ENCODE results near the gene SPACA4.

Gene SPACA4

DNA sequence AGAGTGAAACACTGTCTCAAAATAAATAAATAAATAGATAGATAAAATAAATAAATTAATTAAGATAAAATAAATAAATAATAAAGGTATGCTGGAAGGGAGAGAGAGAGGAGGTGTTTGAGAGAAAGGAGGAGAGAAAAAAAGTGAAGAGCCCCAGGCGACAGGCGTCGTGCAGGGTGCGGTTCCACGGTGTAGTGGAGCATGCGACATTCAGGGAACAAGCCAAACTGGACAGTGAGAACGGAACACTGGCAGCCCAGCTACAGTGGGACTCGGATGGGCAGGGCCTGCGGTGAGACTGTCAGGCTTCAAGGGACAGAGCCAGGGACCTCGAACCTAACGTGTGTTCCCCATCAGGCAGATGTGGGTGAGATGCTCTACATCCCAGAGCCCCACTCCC, 45.1 kb upstream of the SPACA4 start:
- H3K9ac ChIP-seq (ENCODE audit: low read length) = no peak overlapping the region
- no peaks in the 10 kb centered on the region for H3K79me1 ChIP-seq (replicated peaks; ENCODE audit: low read length, poor library complexity, severe bottlenecking)
- peaks cover 8% of the 10 kb centered on the region for H3K4me1 ChIP-seq (ENCODE audit: control insufficient read depth, insufficient read depth, low read depth, low read length)
- no peak overlapping the region for H2AK5ac ChIP-seq (ENCODE audit: low read length, severe bottlenecking)
- H3K36me3 ChIP-seq (ENCODE audit: control insufficient read depth in 1 of 2, insufficient read depth in 2 of 2, low read depth in 1 of 2, low read length in 2 of 2) = no peaks in the 10 kb centered on the region
- no peaks in the 10 kb centered on the region for H3K9me3 ChIP-seq (ENCODE audit: control insufficient read depth, low read length)
- no peak overlapping the region for H3K4me3 ChIP-seq (ENCODE audit: insufficient read depth in 1 of 2, low read depth in 1 of 2, low read length in 2 of 2)
- no peak overlapping the region for H3K27ac ChIP-seq (ENCODE audit: low read length, poor library complexity, severe bottlenecking)
- 94% methylated on average over 11 of the region's 11 CpGs for WGBS
- H2BK12ac ChIP-seq (ENCODE audit: low read length in 2 of 2) = no peak overlapping the region
- H4K91ac ChIP-seq (ENCODE audit: low read length) = peak overlapping the region; percentile 58
- no peak overlapping the region for H3K23ac ChIP-seq (ENCODE audit: low read length in 2 of 2)
- H3K27me3 ChIP-seq (ENCODE audit: control insufficient read depth in 1 of 2, insufficient read depth in 1 of 2, low read length in 2 of 2) = no peaks in the 10 kb centered on the region
- no peak for DNase-seq
- no peak overlapping the region for H3K18ac ChIP-seq (ENCODE audit: low read depth in 1 of 2, low read length in 2 of 2)
- H2BK120ac ChIP-seq (ENCODE audit: low read depth, low read length) = no peak overlapping the region
- no peak overlapping the region for H3K14ac ChIP-seq (ENCODE audit: low read length in 2 of 2)
- no peak overlapping the region for H2BK5ac ChIP-seq (ENCODE audit: low read depth, low read length, poor library complexity, severe bottlenecking)
- peak overlapping the region; percentile 23 for H2BK15ac ChIP-seq (ENCODE audit: low read depth, poor library complexity, severe bottlenecking)
- H3K4me2 ChIP-seq (ENCODE audit: low read length, poor library complexity, severe bottlenecking) = no peak overlapping the region
- H2AFZ ChIP-seq (ENCODE audit: low read depth, low read length) = no peak overlapping the region
- H4K8ac ChIP-seq (ENCODE audit: low read length) = no peak overlapping the region
- peak overlapping the region in 1 of 2 experiments; percentile 49 for H3K4ac ChIP-seq (ENCODE audit: low read depth in 1 of 2, low read length in 2 of 2)

DNA sequence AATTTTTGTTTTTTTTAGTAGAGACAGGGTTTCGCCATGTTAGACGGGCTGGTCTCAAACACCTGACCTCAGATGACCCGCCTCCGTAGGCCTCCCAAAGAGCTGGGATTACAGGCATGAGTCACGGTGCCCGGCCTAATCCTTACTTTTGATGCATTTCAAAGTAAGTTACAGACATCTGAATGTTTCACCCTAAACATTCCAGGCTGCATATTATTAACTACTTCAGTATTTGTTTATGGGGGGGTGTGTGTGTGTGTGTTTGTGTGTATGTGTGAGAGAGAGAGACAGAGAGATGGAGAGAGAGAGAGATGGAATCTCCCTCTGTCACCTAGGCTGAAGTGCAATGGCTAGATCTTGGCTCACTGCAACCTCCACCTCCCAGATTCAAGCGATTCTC, 41.5 kb upstream of the SPACA4 start:
- Histone ChIP-seq H3K79me1 (replicated peaks; ENCODE audit: low read length, poor library complexity, severe bottlenecking) (no peaks in the 10 kb centered on the region), H2BK12ac (ENCODE audit: low read length in 2 of 2) (no peak overlapping the region), H3K4me1 (ENCODE audit: control insufficient read depth, insufficient read depth, low read depth, low read length) (peaks cover 14% of the 10 kb centered on the region), H3K9me3 (ENCODE audit: control insufficient read depth, low read length) (no peaks in the 10 kb centered on the region), H2BK15ac (ENCODE audit: low read depth, poor library complexity, severe bottlenecking) (no peak overlapping the region), H3K27ac (ENCODE audit: low read length, poor library complexity, severe bottlenecking) (no peak overlapping the region), H3K27me3 (ENCODE audit: control insufficient read depth in 1 of 2, insufficient read depth in 1 of 2, low read length in 2 of 2) (no peaks in the 10 kb centered on the region), H3K4ac (ENCODE audit: low read depth in 1 of 2, low read length in 2 of 2) (no peak overlapping the region), H2AK5ac (ENCODE audit: low read length, severe bottlenecking) (no peak overlapping the region), H3K4me3 (ENCODE audit: insufficient read depth in 1 of 2, low read depth in 1 of 2, low read length in 2 of 2) (no peak overlapping the region), H3K14ac (ENCODE audit: low read length in 2 of 2) (no peak overlapping the region), H4K91ac (ENCODE audit: low read length) (no peak overlapping the region), H3K9ac (ENCODE audit: low read length) (no peak overlapping the region), H3K18ac (ENCODE audit: low read depth in 1 of 2, low read length in 2 of 2) (no peak overlapping the region), H2AFZ (ENCODE audit: low read depth, low read length) (no peak overlapping the region), H2BK120ac (ENCODE audit: low read depth, low read length) (no peak overlapping the region), H3K4me2 (ENCODE audit: low read length, poor library complexity, severe bottlenecking) (no peak overlapping the region), H4K8ac (ENCODE audit: low read length) (no peak overlapping the region), H2BK5ac (ENCODE audit: low read depth, low read length, poor library complexity, severe bottlenecking) (no peak overlapping the region), H3K36me3 (ENCODE audit: control insufficient read depth in 1 of 2, insufficient read depth in 2 of 2, low read depth in 1 of 2, low read length in 2 of 2) (no peaks in the 10 kb centered on the region), H3K23ac (ENCODE audit: low read length in 2 of 2) (no peak overlapping the region)
- WGBS = 20% methylated on average over 4 of the region's 7 CpGs
- peak; percentile 87 for DNase-seq

DNA sequence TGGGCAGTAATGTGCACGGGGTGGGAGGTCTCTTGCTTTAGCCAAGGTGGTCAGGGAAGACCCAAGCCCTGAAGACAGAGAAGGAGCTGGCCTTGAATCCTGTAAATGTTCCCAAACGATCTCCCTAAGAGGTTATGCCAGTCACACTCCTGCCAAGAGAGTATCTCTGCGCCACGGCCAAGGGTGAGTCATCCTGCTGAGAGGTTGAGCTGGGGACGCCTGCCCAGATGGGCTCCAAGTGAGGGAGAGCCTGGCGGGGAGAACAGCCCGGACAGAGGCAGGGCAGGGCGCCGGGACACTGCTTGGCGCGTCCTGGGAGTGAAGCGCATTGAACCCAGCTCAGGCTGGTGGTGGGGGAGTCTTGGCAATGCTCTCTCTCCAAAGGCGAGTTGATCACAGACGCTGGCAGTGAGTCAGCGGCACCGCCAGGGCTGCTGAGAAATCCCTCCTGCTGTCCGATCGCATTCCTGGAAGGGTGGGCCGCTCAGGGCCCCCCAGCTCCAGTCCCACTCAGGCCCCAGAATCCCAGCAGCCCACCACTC, 38.1 kb upstream of the SPACA4 start:
- Histone ChIP-seq H3K4me3 (ENCODE audit: insufficient read depth in 1 of 2, low read depth in 1 of 2, low read length in 2 of 2) (peak overlapping the region in 1 of 2 experiments; percentile 59), H3K9ac (ENCODE audit: low read length) (peak overlapping the region; percentile 72), H3K79me1 (replicated peaks; ENCODE audit: low read length, poor library complexity, severe bottlenecking) (no peaks in the 10 kb centered on the region), H3K27ac (ENCODE audit: low read length, poor library complexity, severe bottlenecking) (peak overlapping the region; percentile 91), H4K91ac (ENCODE audit: low read length) (no peak overlapping the region), H4K8ac (ENCODE audit: low read length) (peak overlapping the region; percentile 43), H3K36me3 (ENCODE audit: control insufficient read depth in 1 of 2, insufficient read depth in 2 of 2, low read depth in 1 of 2, low read length in 2 of 2) (no peaks in the 10 kb centered on the region), H3K9me3 (ENCODE audit: control insufficient read depth, low read length) (no peaks in the 10 kb centered on the region), H3K4me1 (ENCODE audit: control insufficient read depth, insufficient read depth, low read depth, low read length) (peaks cover 20% of the 10 kb centered on the region), H2AFZ (ENCODE audit: low read depth, low read length) (no peak overlapping the region), H3K23ac (ENCODE audit: low read length in 2 of 2) (no peak overlapping the region), H2BK120ac (ENCODE audit: low read depth, low read length) (no peak overlapping the region), H2BK5ac (ENCODE audit: low read depth, low read length, poor library complexity, severe bottlenecking) (no peak overlapping the region), H3K4me2 (ENCODE audit: low read length, poor library complexity, severe bottlenecking) (peak overlapping the region; percentile 72), H2BK12ac (ENCODE audit: low read length in 2 of 2) (peak overlapping the region; percentile 18 to 92), H3K18ac (ENCODE audit: low read depth in 1 of 2, low read length in 2 of 2) (peak overlapping the region; percentile 67 to 77), H2AK5ac (ENCODE audit: low read length, severe bottlenecking) (no peak overlapping the region), H3K27me3 (ENCODE audit: control insufficient read depth in 1 of 2, insufficient read depth in 1 of 2, low read length in 2 of 2) (no peaks in the 10 kb centered on the region), H2BK15ac (ENCODE audit: low read depth, poor library complexity, severe bottlenecking) (no peak overlapping the region), H3K4ac (ENCODE audit: low read depth in 1 of 2, low read length in 2 of 2) (peak overlapping the region; percentile 9 to 28), H3K14ac (ENCODE audit: low read length in 2 of 2) (peak overlapping the region in 1 of 2 experiments; percentile 36)
- 2% methylated on average over 19 of the region's 19 CpGs for WGBS
- peak; percentile 93 for DNase-seq

DNA sequence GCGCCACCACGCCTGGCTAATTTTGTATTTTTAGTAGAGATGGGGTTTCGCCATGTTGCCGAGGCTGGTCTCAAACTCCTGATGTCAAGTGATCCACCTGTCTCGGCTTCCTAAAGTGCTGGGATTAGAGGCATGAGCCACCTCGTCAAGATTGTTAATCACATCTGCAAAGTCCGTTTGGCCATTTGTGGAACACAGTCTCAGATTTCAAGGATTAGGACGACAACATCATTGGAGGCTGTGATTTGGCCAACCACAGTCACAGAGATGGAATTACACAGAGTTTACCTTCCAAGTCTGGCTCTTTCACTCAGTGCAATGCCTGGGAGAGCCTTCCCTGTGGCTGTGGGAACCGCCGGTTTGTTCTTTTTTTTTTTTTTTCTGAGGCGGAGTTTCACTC, 36.7 kb upstream of the SPACA4 start:
- H2AFZ ChIP-seq (ENCODE audit: low read depth, low read length) = no peak overlapping the region
- no peak overlapping the region for H4K8ac ChIP-seq (ENCODE audit: low read length)
- no peaks in the 10 kb centered on the region for H3K79me1 ChIP-seq (replicated peaks; ENCODE audit: low read length, poor library complexity, severe bottlenecking)
- H3K4me1 ChIP-seq (ENCODE audit: control insufficient read depth, insufficient read depth, low read depth, low read length) = peaks cover 16% of the 10 kb centered on the region
- H2BK5ac ChIP-seq (ENCODE audit: low read depth, low read length, poor library complexity, severe bottlenecking) = no peak overlapping the region
- no peak overlapping the region for H2BK12ac ChIP-seq (ENCODE audit: low read length in 2 of 2)
- H3K9me3 ChIP-seq (ENCODE audit: control insufficient read depth, low read length) = no peaks in the 10 kb centered on the region
- DNase-seq = no peak
- H3K9ac ChIP-seq (ENCODE audit: low read length) = no peak overlapping the region
- H2AK5ac ChIP-seq (ENCODE audit: low read length, severe bottlenecking) = no peak overlapping the region
- no peak overlapping the region for H4K91ac ChIP-seq (ENCODE audit: low read length)
- no peak overlapping the region for H3K14ac ChIP-seq (ENCODE audit: low read length in 2 of 2)
- H3K18ac ChIP-seq (ENCODE audit: low read depth in 1 of 2, low read length in 2 of 2) = no peak overlapping the region
- H3K4ac ChIP-seq (ENCODE audit: low read depth in 1 of 2, low read length in 2 of 2) = no peak overlapping the region
- H3K23ac ChIP-seq (ENCODE audit: low read length in 2 of 2) = no peak overlapping the region
- H3K27me3 ChIP-seq (ENCODE audit: control insufficient read depth in 1 of 2, insufficient read depth in 1 of 2, low read length in 2 of 2) = no peaks in the 10 kb centered on the region
- H3K36me3 ChIP-seq (ENCODE audit: control insufficient read depth in 1 of 2, insufficient read depth in 2 of 2, low read depth in 1 of 2, low read length in 2 of 2) = no peaks in the 10 kb centered on the region
- no peak overlapping the region for H3K27ac ChIP-seq (ENCODE audit: low read length, poor library complexity, severe bottlenecking)
- no peak overlapping the region for H2BK120ac ChIP-seq (ENCODE audit: low read depth, low read length)
- no peak overlapping the region for H2BK15ac ChIP-seq (ENCODE audit: low read depth, poor library complexity, severe bottlenecking)
- H3K4me3 ChIP-seq (ENCODE audit: insufficient read depth in 1 of 2, low read depth in 1 of 2, low read length in 2 of 2) = no peak overlapping the region
- no peak overlapping the region for H3K4me2 ChIP-seq (ENCODE audit: low read length, poor library complexity, severe bottlenecking)
- WGBS = 67% methylated on average over 11 of the region's 11 CpGs
